Hepatocyte (in vitro differentiated cells): ENCODE data around the gene ERBB4. TPM values are rescaled to one million over a fixed set of nuclear protein-coding genes. Genes with fewer than 3 reads are reported as not detected.

Experiments used
- DNase-seq: peaks from one replicate; pipeline ENCODE4 v3.0.0-alpha.2; 2016; ENCODE audit warnings: low spot score
- H2AFZ ChIP-seq: fragments of 200-600 bp; sonication (generic); 2 replicates; pipeline ENCODE4 v1.6.0; 2016; ENCODE audit warnings: antibody characterized with exemption, mild to moderate bottlenecking
- H3K27ac ChIP-seq: fragments of 200-600 bp; sonication (generic); 2 replicates; pipeline ENCODE4 v1.5.1; 2016; ENCODE audit warnings: mild to moderate bottlenecking
- H3K27me3 ChIP-seq: fragments of 200-600 bp; sonication (generic); 2 replicates; pipeline ENCODE4 v1.6.1; 2016
- H3K36me3 ChIP-seq: fragments of 200-600 bp; sonication (generic); replicated peaks from 2 replicates; pipeline ENCODE4 v1.5.1; 2016; ENCODE audit warnings: low read depth; ENCODE audit not compliant: insufficient read depth
- H3K4me1 ChIP-seq: fragments of 200-600 bp; sonication (generic); 2 replicates; pipeline ENCODE4 v1.5.1; 2016; ENCODE audit warnings: mild to moderate bottlenecking, moderate library complexity; ENCODE audit not compliant: insufficient read depth
- H3K4me2 ChIP-seq: fragments of 200-600 bp; sonication (generic); 2 replicates; pipeline ENCODE4 v1.6.0; 2016
- H3K4me3 ChIP-seq: fragments of 200-600 bp; sonication (generic); 2 replicates; pipeline ENCODE4 v1.5.1; 2016; ENCODE audit warnings: mild to moderate bottlenecking
- H3K79me2 ChIP-seq: fragments of 200-600 bp; sonication (generic); 2 replicates; pipeline ENCODE4 v1.6.0; 2017; ENCODE audit warnings: mild to moderate bottlenecking
- H3K9me2 ChIP-seq: fragments of 200-600 bp; sonication (generic); replicated peaks from 2 replicates; pipeline ENCODE4 v1.6.0; 2017; ENCODE audit warnings: mild to moderate bottlenecking; ENCODE audit not compliant: insufficient read depth
- H3K9me3 ChIP-seq: fragments of 200-600 bp; sonication (generic); 2 replicates; pipeline ENCODE4 v1.5.1; 2016; ENCODE audit warnings: low read depth, mild to moderate bottlenecking
- H4K20me1 ChIP-seq: fragments of 200-600 bp; sonication (generic); 2 replicates; pipeline ENCODE4 v1.6.0; 2016; ENCODE audit warnings: mild to moderate bottlenecking; ENCODE audit not compliant: insufficient read depth, poor library complexity, severe bottlenecking
- EZH2 ChIP-seq: fragments of 200-600 bp; sonication (generic); IDR thresholded peaks from 2 replicates; pipeline ENCODE4 v1.6.1; 2016; ENCODE audit warnings: antibody characterized with exemption, mild to moderate bottlenecking, borderline replicate concordance
- EZH2phosphoT487 ChIP-seq: fragments of 200-600 bp; sonication (generic); IDR thresholded peaks from one replicate; pipeline ENCODE4 v1.6.1; 2018; ENCODE audit warnings: antibody characterized with exemption, mild to moderate bottlenecking, low read depth, moderate library complexity; ENCODE audit not compliant: unreplicated experiment, severe bottlenecking
- WGBS: methylation state at CpG from one replicate; pipeline ENCODE4 v1.1.6; 2016; ENCODE audit warnings: low lambda C conversion rate; ENCODE audit errors: missing lambda C conversion rate; 5-methylcytosine and 5-hydroxymethylcytosine counted together
- polyA plus RNA-seq: library from polyadenylated mRNA; unstranded; fragments of >200 nt; fragmentation: Nextera tagmentation; extraction: Ambion mirVana; gene quantifications from 2 replicates; pipeline ENCODE4 v1.2.1, GENCODE V29; 2016
- total RNA-seq: library from RNA; depleted of rRNA; stranded (reverse); fragments of >200 nt; gene quantifications from 2 replicates; pipeline ENCODE4 v1.2.3, GENCODE V29; 2014
- TF ChIP-seq, protein P1 (sequence below): fragments of 200-600 bp; sonication (generic); IDR thresholded peaks from 2 replicates; pipeline ENCODE4 v1.5.1; 2016; ENCODE audit warnings: antibody characterized with exemption, mild to moderate bottlenecking; ENCODE audit not compliant: poor library complexity

ERBB4 gene
- total and polyA plus RNA-seq, 2 experiments from 2014 or later, result 3.4 to 3.9 TPM

DNA sequence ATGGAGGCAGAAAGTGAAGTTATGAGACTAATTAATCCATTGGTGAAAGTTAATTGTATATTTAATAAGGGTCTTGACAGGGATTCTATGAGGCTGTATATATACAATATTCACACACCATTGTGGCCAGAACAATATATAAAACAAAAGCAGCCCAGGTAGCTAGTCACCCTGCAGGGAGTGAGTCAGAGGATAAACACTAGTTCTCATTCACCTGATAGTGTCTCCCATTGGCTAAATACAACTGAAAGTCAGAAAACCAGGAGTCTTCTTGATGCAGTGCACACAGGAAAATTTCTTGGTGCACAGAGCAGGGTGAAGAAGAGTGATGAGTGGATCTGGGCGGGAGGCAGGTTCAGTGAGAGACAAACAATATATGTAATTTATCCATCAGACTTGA, 465.2 kb downstream of the ERBB4 start:
- Histone ChIP-seq H3K9me3 (no peaks in the 10 kb centered on the region), H3K4me2 (no peak overlapping the region), H3K27ac (no peak overlapping the region), H3K36me3 (no peaks in the 10 kb centered on the region), H2AFZ (no peak overlapping the region), H3K27me3 (no peaks in the 10 kb centered on the region), H3K4me3 (no peak overlapping the region), H3K9me2 (no peaks in the 10 kb centered on the region), H4K20me1 (no peaks in the 10 kb centered on the region), H3K4me1 (no peaks in the 10 kb centered on the region), H3K79me2 (no peaks in the 10 kb centered on the region)
- TF ChIP-seq EZH2phosphoT487, result no peak
- no peak for TF ChIP-seq EZH2
- TF ChIP-seq, protein P1, sequence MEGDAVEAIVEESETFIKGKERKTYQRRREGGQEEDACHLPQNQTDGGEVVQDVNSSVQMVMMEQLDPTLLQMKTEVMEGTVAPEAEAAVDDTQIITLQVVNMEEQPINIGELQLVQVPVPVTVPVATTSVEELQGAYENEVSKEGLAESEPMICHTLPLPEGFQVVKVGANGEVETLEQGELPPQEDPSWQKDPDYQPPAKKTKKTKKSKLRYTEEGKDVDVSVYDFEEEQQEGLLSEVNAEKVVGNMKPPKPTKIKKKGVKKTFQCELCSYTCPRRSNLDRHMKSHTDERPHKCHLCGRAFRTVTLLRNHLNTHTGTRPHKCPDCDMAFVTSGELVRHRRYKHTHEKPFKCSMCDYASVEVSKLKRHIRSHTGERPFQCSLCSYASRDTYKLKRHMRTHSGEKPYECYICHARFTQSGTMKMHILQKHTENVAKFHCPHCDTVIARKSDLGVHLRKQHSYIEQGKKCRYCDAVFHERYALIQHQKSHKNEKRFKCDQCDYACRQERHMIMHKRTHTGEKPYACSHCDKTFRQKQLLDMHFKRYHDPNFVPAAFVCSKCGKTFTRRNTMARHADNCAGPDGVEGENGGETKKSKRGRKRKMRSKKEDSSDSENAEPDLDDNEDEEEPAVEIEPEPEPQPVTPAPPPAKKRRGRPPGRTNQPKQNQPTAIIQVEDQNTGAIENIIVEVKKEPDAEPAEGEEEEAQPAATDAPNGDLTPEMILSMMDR, result no peak
- DNase-seq, result no peak
- WGBS, result 70% methylated on average over 1 of the region's 1 CpG

DNA sequence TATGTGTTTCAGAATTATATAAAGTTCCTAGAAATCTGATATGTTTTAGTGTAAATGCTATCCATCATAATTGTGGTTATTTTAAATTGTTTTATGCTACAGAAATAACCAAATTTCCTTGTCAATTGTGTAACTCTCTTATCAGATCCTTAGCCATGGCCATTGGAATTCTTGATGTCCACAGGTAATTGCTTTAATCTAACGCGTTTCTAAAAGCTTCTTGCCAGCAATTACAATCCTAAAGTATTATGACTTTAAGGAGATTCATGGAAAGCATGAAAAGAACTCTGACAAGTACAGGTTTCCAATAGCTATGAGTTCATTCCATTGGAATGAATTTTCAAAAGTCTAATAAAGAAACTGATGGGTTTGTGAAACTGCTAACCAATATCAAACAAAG, 472.1 kb downstream of the ERBB4 start:
- Histone ChIP-seq H3K9me2 (no peaks in the 10 kb centered on the region), H3K9me3 (no peaks in the 10 kb centered on the region), H3K4me3 (no peak overlapping the region), H3K4me2 (no peak overlapping the region), H3K79me2 (no peaks in the 10 kb centered on the region), H4K20me1 (no peaks in the 10 kb centered on the region), H3K4me1 (no peaks in the 10 kb centered on the region), H3K27ac (no peak overlapping the region), H2AFZ (no peak overlapping the region), H3K36me3 (no peaks in the 10 kb centered on the region), H3K27me3 (no peaks in the 10 kb centered on the region)
- 86% methylated on average over 2 of the region's 2 CpGs for WGBS
- TF ChIP-seq, protein P1, result no peak
- TF ChIP-seq EZH2, result no peak
- TF ChIP-seq EZH2phosphoT487, result no peak
- no peak for DNase-seq

DNA sequence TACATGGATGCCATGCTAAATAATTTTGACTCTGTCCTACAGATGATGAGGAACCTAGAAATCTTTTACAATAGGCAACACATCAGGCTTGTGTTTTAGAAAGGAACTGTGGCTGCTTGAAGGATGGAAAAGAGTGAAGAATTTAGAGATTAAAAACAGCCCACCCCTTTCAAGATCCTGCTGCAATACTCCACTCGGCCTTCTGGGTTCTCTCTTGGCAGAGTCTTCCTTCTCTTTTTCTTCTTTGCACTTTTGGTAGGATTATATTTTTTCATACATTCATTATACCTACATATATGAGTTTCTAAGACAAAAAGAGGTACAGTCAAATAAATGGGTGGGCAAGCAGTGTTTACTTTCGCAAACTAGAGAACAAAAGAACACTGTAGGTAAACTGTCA, 474.3 kb downstream of the ERBB4 start:
- H3K4me1 ChIP-seq, result no peaks in the 10 kb centered on the region
- TF ChIP-seq EZH2phosphoT487 (no peak), EZH2 (no peak)
- TF ChIP-seq, protein P1, result no peak
- no peak overlapping the region for H2AFZ ChIP-seq

More for the DNA sequence above, 474.3 kb downstream of the ERBB4 start:
- no peak overlapping the region for H3K27ac ChIP-seq
- H3K27me3 ChIP-seq, result no peaks in the 10 kb centered on the region
- H3K79me2 ChIP-seq, result no peaks in the 10 kb centered on the region
- no peak overlapping the region for H3K4me2 ChIP-seq
- H3K4me3 ChIP-seq, result no peak overlapping the region
- 87% methylated on average over 2 of the region's 2 CpGs for WGBS
- no peaks in the 10 kb centered on the region for H4K20me1 ChIP-seq
- DNase-seq, result no peak
- no peaks in the 10 kb centered on the region for H3K9me2 ChIP-seq
- no peaks in the 10 kb centered on the region for H3K9me3 ChIP-seq
- no peaks in the 10 kb centered on the region for H3K36me3 ChIP-seq
